H1 (cell line): ENCODE results near the gene LHFPL3. TPM values are rescaled to one million over a fixed set of nuclear protein-coding genes. Genes with fewer than 3 reads are reported as not detected.

Source experiments
- CTCF ChIA-PET: fragments of 300-600 bp; sonication (Branson Sonifier 250); formaldehyde crosslinking; loops from one replicate; lab custom pipeline; 2021; ENCODE audit not compliant: partially characterized antibody; lab: Charles Lee
- POLR2A ChIA-PET: fragments of 300-600 bp; sonication (Branson Sonifier 250); formaldehyde crosslinking; loops from one replicate; lab custom pipeline; 2021; ENCODE audit warnings: inconsistent platforms; ENCODE audit not compliant: partially characterized antibody; lab: Charles Lee
- DNase-seq, 2 experiments: peaks; one replicate each; pipeline versions ENCODE4 v3.0.0 to v3.0.0-alpha.2; 2010 to 2022; ENCODE audit warnings: low spot score in 2 of 2, low read depth in 1 of 2, mixed read lengths in 1 of 2
- FAIRE-seq: peaks from 2 replicates; lab custom pipeline; 2011; peaks lifted over from hg19 to GRCh38; lab: Jason Lieb, UNC
- H2AFZ ChIP-seq: 2 replicates; pipeline ENCODE4 v1.8.1; 2012; ENCODE audit warnings: low read length, inconsistent platforms
- H2AK5ac ChIP-seq: 2 replicates; pipeline ENCODE4 v1.6.1; 2013; ENCODE audit warnings: low read depth, low read length
- H2BK120ac ChIP-seq: replicated peaks from 2 replicates; pipeline ENCODE3; 2013; ENCODE audit warnings: low read depth, low read length, inconsistent platforms
- H2BK12ac ChIP-seq: 2 replicates; pipeline ENCODE4 v1.6.1; 2013; ENCODE audit warnings: low read depth, low read length
- H2BK15ac ChIP-seq: 2 replicates; pipeline ENCODE4 v1.6.1; 2013; ENCODE audit warnings: low read length
- H2BK20ac ChIP-seq: 2 replicates; pipeline ENCODE4 v1.6.1; 2013; ENCODE audit warnings: low read length
- H2BK5ac ChIP-seq: 2 replicates; pipeline ENCODE4 v1.6.1; 2013; ENCODE audit warnings: low read depth, low read length
- H3K14ac ChIP-seq: 2 replicates; pipeline ENCODE4 v1.6.1; 2013; ENCODE audit warnings: inconsistent platforms; ENCODE audit not compliant: insufficient read length
- H3K18ac ChIP-seq: 2 replicates; pipeline ENCODE4 v1.6.1; 2013; ENCODE audit warnings: low read length; ENCODE audit errors: extremely low read depth
- H3K23ac ChIP-seq: 2 replicates; pipeline ENCODE4 v1.6.1; 2013; ENCODE audit warnings: inconsistent platforms; ENCODE audit not compliant: insufficient read length
- H3K23me2 ChIP-seq: 2 replicates; pipeline ENCODE4 v1.6.1; 2013; ENCODE audit warnings: low read depth, low read length
- H3K27ac ChIP-seq: 2 replicates; pipeline ENCODE4 v1.6.1; 2011; ENCODE audit warnings: low read depth, low read length, inconsistent platforms
- H3K27me3 ChIP-seq, 4 experiments: replicated peaks in 1 of 4; 1 replicate in 1 of 4; 2 replicates in 3 of 4; pipeline versions ENCODE4 v1.6.1 to v1.8.1; 2011 to 2013; ENCODE audit warnings: low read length in 3 of 4, mild to moderate bottlenecking in 3 of 4, inconsistent platforms in 2 of 4, mixed read lengths in 2 of 4, moderate library complexity in 1 of 4; ENCODE audit not compliant: control insufficient read depth in 3 of 4, insufficient read depth in 3 of 4; ENCODE audit errors: extremely low read depth in 1 of 4
- H3K36me3 ChIP-seq, 4 experiments: 2 replicates each; pipeline versions ENCODE4 v1.6.1 to v1.8.1; 2011 to 2013; ENCODE audit warnings: mild to moderate bottlenecking in 4 of 4, low read length in 3 of 4, moderate library complexity in 2 of 4, control low read depth in 1 of 4, inconsistent platforms in 1 of 4; ENCODE audit not compliant: insufficient read depth in 4 of 4, control insufficient read depth in 2 of 4
- H3K4ac ChIP-seq: replicated peaks from 2 replicates; pipeline ENCODE3; 2013; ENCODE audit warnings: low read length, low read depth, mixed read lengths, inconsistent platforms; ENCODE audit not compliant: insufficient read length
- H3K4me1 ChIP-seq, 4 experiments: replicated peaks in 1 of 4; 1 replicate in 1 of 4; 2 replicates in 3 of 4; pipeline versions ENCODE4 v1.6.1 to v1.8.1; 2011 to 2013; ENCODE audit warnings: low read length in 3 of 4, inconsistent platforms in 2 of 4, mixed read lengths in 1 of 4; ENCODE audit not compliant: insufficient read depth in 4 of 4, control insufficient read depth in 3 of 4
- H3K4me2 ChIP-seq, 2 experiments: 2 replicates each; pipeline versions ENCODE4 v1.6.1 to v1.8.1; 2011 to 2013; ENCODE audit warnings: low read depth in 2 of 2, low read length in 2 of 2, control low read depth in 1 of 2, inconsistent platforms in 1 of 2, mild to moderate bottlenecking in 1 of 2; ENCODE audit not compliant: insufficient read depth in 1 of 2
- H3K4me3 ChIP-seq, 4 experiments: fragments of 200-600, 300-600 bp in 1 of 4; sonication (generic), shearing (Covaris generic), sonication (Bioruptor Twin) in 1 of 4; 2 replicates each; pipeline versions ENCODE4 v1.5.1 to v1.8.1; 2011 to 2016; ENCODE audit warnings: low read length in 4 of 4, low read depth in 3 of 4, control low read depth in 2 of 4, inconsistent platforms in 2 of 4, mild to moderate bottlenecking in 2 of 4, mixed read lengths in 1 of 4, moderate library complexity in 1 of 4; ENCODE audit not compliant: insufficient read depth in 2 of 4; ENCODE audit errors: extremely low read depth in 1 of 4
- H3K56ac ChIP-seq: replicated peaks from 2 replicates; pipeline ENCODE3; 2013; ENCODE audit warnings: low read depth, mild to moderate bottlenecking, mixed read lengths, low read length, inconsistent platforms; ENCODE audit not compliant: insufficient read length
- H3K79me1 ChIP-seq: 2 replicates; pipeline ENCODE4 v1.6.1; 2013; ENCODE audit warnings: low read depth, low read length, control low read depth
- H3K79me2 ChIP-seq, 2 experiments: 2 replicates each; pipeline versions ENCODE4 v1.6.1 to v1.8.1; 2012 to 2013; ENCODE audit warnings: low read length in 2 of 2, mild to moderate bottlenecking in 2 of 2, inconsistent platforms in 1 of 2; ENCODE audit not compliant: insufficient read depth in 2 of 2, control insufficient read depth in 1 of 2
- H3K9ac ChIP-seq, 4 experiments: replicated peaks in 1 of 4; 1 replicate in 1 of 4; 2 replicates in 3 of 4; pipeline versions ENCODE4 v1.6.1 to v1.8.1; 2011 to 2013; ENCODE audit warnings: low read depth in 3 of 4, low read length in 3 of 4, control low read depth in 2 of 4, mild to moderate bottlenecking in 2 of 4, moderate library complexity in 2 of 4, inconsistent platforms in 1 of 4; ENCODE audit errors: extremely low read depth in 1 of 4
- H3K9me3 ChIP-seq, 2 experiments: 2 replicates each; pipeline versions ENCODE4 v1.6.1 to v1.8.1; 2012 to 2013; ENCODE audit warnings: mild to moderate bottlenecking in 2 of 2, moderate library complexity in 2 of 2, control low read depth in 1 of 2, inconsistent platforms in 1 of 2, low read depth in 1 of 2, low read length in 1 of 2, mixed read lengths in 1 of 2; ENCODE audit not compliant: insufficient read depth in 2 of 2
- H4K20me1 ChIP-seq, 2 experiments: replicated peaks in 1 of 2; 2 replicates each; pipeline versions ENCODE3 to v1.8.1; 2011 to 2013; ENCODE audit warnings: inconsistent platforms in 2 of 2, low read length in 2 of 2, mild to moderate bottlenecking in 1 of 2; ENCODE audit not compliant: insufficient read depth in 2 of 2, control insufficient read depth in 1 of 2
- H4K5ac ChIP-seq: 2 replicates; pipeline ENCODE4 v1.6.1; 2013; ENCODE audit warnings: low read length, low read depth, mixed read lengths, inconsistent platforms; ENCODE audit not compliant: insufficient read length
- H4K8ac ChIP-seq: 2 replicates; pipeline ENCODE4 v1.8.0; 2013; ENCODE audit warnings: mild to moderate bottlenecking, moderate library complexity, low read length, inconsistent platforms; ENCODE audit not compliant: insufficient read depth; ENCODE audit errors: extremely low read depth
- H4K91ac ChIP-seq: replicated peaks from 2 replicates; pipeline ENCODE3; 2013; ENCODE audit warnings: low read length, mixed read lengths, inconsistent platforms; ENCODE audit not compliant: insufficient read length
- BRCA1 ChIP-seq: IDR thresholded peaks from 2 replicates; pipeline ENCODE4 v1.6.1; 2012; ENCODE audit warnings: low read depth, low read length, improper control_type of control experiment
- CEBPB ChIP-seq: IDR thresholded peaks from 2 replicates; pipeline ENCODE4 v1.6.1; 2012; ENCODE audit warnings: low read depth, low read length
- CTBP2 ChIP-seq: IDR thresholded peaks from 2 replicates; pipeline ENCODE4 v1.7.0; 2011; ENCODE audit warnings: borderline replicate concordance, mild to moderate bottlenecking, moderate library complexity, mixed read lengths, low read length; ENCODE audit not compliant: insufficient read depth, insufficient read length
- E2F6 ChIP-seq: IDR thresholded peaks from 2 replicates; pipeline ENCODE4 v1.6.1; 2012; ENCODE audit warnings: inconsistent platforms
- PHF8 ChIP-seq: fragments of 200-600 bp; sonication (generic); conservative IDR thresholded peaks from 2 replicates; pipeline ENCODE4 v1.7.1; 2012; ENCODE audit warnings: low read depth, mild to moderate bottlenecking, inconsistent platforms, low read length, moderate library complexity
- RNF2 ChIP-seq: fragments of 200-900, 300-1000 bp; sonication (generic); IDR thresholded peaks from 2 replicates; pipeline ENCODE4 v1.7.1; 2016; ENCODE audit warnings: borderline replicate concordance, low read depth, mild to moderate bottlenecking, antibody characterized with exemption, low read length; ENCODE audit not compliant: poor library complexity, severe bottlenecking; ENCODE audit errors: missing control alignments
- TAF1 ChIP-seq: IDR thresholded peaks from 2 replicates; pipeline ENCODE4 v1.6.1; 2011; ENCODE audit warnings: mild to moderate bottlenecking, low read depth, low read length
- TBP ChIP-seq: IDR thresholded peaks from 2 replicates; pipeline ENCODE4 v1.6.1; 2011; ENCODE audit warnings: low read depth, low read length, improper control_type of control experiment
- WGBS, 2 experiments: shearing (Covaris generic) in 1 of 2; methylation state at CpG; one replicate each; pipeline versions ENCODE4 v1.1.6 to v1.1.7; 2013 to 2015; ENCODE audit warnings: low lambda C conversion rate in 2 of 2, mixed read lengths in 2 of 2, inconsistent platforms in 1 of 2, low coverage in 1 of 2, missing lambda C conversion rate in 1 of 2; ENCODE audit not compliant: insufficient replicate concordance in 2 of 2, insufficient coverage in 1 of 2, insufficient read length in 1 of 2; ENCODE audit errors: extremely low coverage in 1 of 2, missing lambda C conversion rate in 1 of 2; 5-methylcytosine and 5-hydroxymethylcytosine counted together
- polyA plus RNA-seq, 7 experiments: library from polyadenylated mRNA; depleted of rRNA in 3 of 7; stranded (reverse) in 5 of 7; unstranded in 2 of 7; fragments of >200 nt in 5 of 7; fragments of 200-250 nt in 2 of 7; gene quantifications; 1 replicate in 5 of 7; 2 replicates in 1 of 7; 4 replicates in 1 of 7; pipeline versions ENCODE4 v1.2.1 to v1.2.3, GENCODE V29; 2011 to 2013; ENCODE audit warnings: missing spikeins in 2 of 7, mixed read lengths in 2 of 7
- total RNA-seq: library from RNA; stranded (reverse); fragmentation: NEBNext Ultra II Directional; extraction: Animal tissue kit (Norgen Biotek cat#: 25700); gene quantifications from 2 replicates; pipeline ENCODE4 v1.2.1, GENCODE V29; 2021

The LHFPL3 gene
- total and polyA plus RNA-seq, 2 of the 8 experiments (the other 6 are each of a cell fraction or from before 2014, with no cell fraction given): 0.24 to 0.50 TPM

DNA sequence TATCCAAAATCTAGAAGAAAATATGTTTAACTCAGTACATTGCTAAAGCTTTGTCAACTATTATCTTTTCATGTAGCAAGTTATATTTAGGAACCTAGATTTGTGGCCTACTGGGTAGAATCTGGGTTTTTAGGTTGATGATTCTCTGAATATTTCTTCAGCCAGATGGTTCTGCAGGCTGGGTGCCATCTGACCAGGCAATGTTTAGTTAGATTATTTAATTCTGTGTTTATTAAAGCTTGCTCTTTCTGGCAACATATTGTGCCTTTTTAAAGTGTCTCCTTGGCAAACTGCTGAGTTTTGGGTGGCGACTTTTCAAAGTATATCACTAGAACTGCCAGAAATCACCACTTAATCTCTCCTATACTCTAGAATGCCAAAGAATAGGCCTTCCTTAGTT is 114.1 kb downstream of the LHFPL3 start:
- Histone ChIP-seq H3K4me3 (no peak overlapping the region), H3K36me3 (no peaks in the 10 kb centered on the region), H3K27ac (no peak overlapping the region), H4K20me1 (no peaks in the 10 kb centered on the region), H2AK5ac (no peak overlapping the region), H4K91ac (no peak overlapping the region), H4K8ac (no peak overlapping the region), H3K9ac (no peak overlapping the region), H2AFZ (no peak overlapping the region), H4K5ac (no peak overlapping the region), H3K4me2 (no peak overlapping the region), H3K4ac (no peak overlapping the region), H3K79me2 (no peaks in the 10 kb centered on the region), H2BK5ac (no peak overlapping the region), H3K9me3 (peaks cover 0 to 5% of the 10 kb centered on the region in 2 experiments; a peak in 1 of 4 replicates), H2BK120ac (no peak overlapping the region), H2BK20ac (no peak overlapping the region), H3K79me1 (no peaks in the 10 kb centered on the region), H3K14ac (no peak overlapping the region), H3K18ac (no peak overlapping the region), H3K27me3 (no peaks in the 10 kb centered on the region), H2BK15ac (no peak overlapping the region), H3K56ac (no peak overlapping the region), H3K4me1 (no peaks in the 10 kb centered on the region), H3K23ac (no peak overlapping the region), H3K23me2 (no peaks in the 10 kb centered on the region), H2BK12ac (no peak overlapping the region)
- 94% methylated on average over 1 of the region's 1 CpG; no CpG with 5 or more reads in 1 of the 2 experiments for WGBS, 2 experiments
- DNase-seq (no peak), FAIRE-seq (no peak)
- ChIA-PET POLR2A (no interaction called here), CTCF (interaction anchor here (1.0 to 2.4 kb wide), 2 partner anchors 11 to 17 kb away, joined by 3 to 10 read pairs; no protein-coding TSS in a partner anchor)
- TF ChIP-seq CEBPB (no peak), TBP (no peak), CTBP2 (no peak), RNF2 (no peak), BRCA1 (no peak), E2F6 (no peak), PHF8 (no peak), TAF1 (no peak)
